CD4-positive, alpha-beta T cell treated with Interleukin-6 for 4 hours (primary cell): ENCODE measurements around the gene SLC26A1.

Experiments used
- DNase-seq: peaks from one replicate; pipeline ENCODE4 v3.0.0-alpha.2; 2020; ENCODE audit warnings: mixed read lengths

Gene SLC26A1

DNA sequence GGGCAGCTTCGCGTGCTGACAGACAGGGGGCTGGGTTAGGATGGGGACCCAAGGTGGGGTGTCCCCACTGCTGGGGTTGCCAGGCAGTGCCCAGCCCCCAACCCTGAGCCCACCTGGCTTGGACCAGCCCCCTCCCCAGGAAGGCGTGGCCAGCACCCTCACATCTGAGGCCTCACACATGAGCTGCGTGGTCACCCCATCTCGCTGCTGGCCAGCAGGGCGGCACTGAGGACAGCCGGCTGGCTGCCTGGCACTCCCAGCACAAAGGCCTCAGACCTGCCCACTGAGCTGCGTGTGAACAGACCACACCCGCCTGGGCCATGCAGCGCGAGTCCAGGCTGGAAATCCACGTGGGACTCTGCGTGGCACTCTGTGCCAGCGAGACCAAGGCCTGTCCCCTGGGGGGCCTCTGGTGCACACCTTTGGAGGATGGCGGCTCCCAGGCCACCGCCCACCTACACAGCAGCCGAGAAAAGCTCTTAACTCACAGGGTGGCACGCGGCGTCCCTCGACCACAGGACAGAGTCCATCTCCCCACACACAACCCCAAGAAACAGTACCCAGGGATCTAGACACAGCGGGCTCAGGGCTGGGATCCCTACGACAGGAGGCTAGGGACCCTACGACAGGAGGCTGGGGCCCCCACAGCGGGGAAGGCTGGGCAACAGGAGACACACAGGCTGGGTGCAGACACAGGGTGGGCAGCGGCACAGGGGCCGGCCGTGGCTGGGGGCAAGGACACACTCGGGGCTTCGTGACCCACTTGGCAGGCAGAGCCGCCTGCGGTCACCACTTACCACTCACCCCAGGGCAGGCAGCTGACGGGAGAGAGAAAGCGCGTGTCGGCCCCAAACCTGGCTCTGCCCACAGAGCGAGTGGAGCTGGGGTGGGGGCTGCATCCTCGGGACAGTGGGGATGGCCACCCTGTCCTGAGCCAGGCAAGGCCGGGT, 29.7 kb downstream of the SLC26A1 start:
- no peak for DNase-seq

DNA sequence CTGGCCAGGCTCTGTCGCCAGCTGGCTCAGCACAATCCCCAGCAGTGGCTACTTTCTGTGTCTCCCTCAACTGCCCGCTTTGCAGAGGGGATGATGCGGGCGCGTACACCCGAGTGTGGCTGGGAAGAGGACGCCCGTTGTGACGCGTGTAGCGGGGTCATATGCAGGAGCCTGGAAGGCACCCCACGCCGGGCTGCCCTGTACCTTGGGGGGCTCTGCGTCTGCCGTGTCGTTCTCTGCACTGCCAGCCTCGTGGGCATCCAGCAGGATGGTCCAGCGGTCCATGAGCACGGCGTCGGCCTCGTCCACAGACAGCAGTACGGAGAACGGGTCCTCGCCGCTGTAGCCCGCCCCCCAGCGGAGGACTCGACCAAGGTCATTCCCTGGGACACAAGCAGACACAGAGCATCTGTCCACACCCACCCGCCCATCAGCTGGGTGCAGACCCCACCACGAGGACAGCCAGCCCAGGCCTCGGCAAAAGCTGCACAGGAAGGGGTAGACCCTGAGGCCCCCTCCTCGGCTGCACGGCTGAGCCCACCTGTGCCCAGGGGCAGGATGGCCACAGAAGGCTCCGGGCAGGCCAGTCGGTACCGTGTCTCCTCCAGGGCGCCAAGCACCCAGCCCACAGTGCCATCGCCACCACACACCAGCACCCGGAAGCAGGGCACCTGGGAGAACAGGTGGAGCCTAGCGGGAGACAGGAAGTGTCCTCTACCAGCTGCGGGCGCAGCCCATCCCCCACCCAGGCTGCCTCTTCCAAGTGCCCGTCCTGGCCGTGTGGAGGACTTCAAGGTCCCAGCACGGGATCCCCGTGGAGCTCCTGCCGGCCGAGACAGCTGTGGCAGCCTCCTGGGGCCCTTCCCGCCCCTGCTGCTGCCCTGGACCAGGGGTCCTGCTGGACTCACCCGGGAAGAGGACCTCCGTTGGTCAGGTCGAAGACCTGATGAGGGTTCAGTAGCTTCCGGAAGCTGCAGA, 30.7 kb downstream of the SLC26A1 start:
- DNase-seq: no peak

DNA sequence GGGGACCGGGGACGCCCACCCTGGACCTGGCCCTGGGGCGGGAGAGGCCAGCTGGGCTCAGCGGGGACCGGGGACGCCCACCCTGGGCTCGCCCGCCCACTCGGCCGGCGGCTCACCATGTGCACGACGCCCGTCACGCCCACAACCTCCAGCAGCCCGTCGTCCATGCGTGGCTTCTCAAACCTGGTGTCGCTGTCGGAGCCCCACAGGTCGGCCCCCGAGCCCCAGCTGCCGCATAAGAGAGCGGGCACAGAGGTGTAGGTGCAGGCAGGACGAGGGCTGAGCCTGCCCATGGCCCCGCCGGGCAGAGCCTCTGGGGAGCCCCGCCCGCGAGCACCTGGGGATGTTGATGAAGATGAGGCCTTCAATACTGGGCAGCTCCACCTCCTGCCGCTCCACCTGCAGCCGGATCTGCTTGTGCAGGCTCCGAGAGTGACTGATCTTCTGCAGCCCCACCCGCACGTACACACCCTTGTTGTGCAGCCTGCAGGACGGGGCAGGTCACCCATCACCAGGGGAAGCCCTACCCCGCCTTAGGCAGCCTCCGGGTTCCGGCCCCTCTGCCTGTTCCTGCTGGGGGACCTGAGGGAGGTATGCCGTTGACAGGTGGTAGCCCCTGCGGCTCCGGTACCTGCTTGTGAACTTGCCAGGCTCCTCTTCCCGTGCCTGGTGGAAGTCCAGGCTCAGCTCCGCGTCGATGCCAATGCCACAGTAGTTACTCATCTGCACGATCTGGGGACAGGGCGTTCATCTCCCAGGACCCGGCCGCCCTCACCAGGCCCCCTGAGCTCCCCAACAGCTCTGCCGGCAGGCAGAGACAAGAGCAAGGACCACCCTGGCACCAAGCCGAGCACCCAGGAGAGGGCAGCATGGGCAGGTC, 31.6 kb downstream of the SLC26A1 start:
- DNase-seq: no peak

DNA sequence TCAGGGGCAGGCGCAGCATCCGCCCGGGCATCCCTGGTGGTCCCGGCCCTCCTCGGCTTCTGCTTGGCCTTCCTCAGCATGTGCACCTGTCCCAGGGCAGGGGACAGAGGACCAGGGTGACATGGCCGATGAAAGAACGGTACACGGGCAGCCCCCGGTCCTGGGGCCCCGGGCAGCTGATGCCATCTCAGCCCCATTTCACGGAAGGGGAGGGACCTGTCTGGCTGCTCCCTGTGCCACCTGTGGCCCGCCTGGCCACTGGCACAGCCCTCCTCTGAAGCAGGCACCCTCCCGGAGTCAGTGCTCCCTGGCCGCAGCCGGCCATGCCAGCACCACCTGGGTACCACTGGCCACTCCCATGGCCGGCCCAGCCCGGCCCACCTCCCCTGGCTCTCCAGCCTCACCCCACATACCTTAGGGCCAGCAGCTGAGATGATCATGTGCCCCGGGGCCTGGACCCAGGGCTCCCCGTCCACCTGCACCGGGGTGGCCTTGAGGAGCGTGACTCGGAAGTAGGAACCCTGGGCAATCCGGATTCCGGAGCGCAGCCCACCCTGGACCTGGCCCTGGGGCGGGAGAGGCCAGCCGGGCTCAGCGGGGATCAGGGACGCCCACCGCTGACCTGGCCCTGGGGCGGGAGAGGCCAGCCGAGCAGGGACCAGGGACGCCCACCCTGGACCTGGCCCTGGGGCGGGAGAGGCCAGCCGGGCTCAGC, 32.4 kb downstream of the SLC26A1 start:
- DNase-seq: no peak

DNA sequence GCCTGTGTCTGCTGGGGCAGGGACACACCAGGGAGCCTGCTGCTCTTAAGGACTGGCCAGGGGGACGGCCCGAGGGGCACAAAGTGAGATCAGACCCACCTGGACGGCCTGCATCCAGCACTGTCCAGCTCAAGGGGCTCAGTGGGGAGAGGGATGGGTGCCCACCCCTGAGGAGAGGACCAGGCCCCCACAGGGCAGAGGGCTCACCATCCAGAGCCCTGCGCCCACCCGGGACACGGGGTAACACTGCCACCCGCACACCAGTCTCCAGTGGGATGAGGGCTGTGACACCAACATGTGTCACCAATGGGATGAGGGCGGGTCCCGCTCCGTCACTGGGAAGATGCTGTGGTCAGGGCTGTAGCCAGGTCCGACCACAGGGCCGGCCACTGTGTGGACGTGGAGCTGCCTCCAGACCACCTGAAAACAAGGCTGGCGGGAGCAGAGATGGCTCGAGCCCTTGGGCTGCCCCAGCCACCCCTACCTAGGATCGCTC, 33.0 kb downstream of the SLC26A1 start:
- DNase-seq: no peak

DNA sequence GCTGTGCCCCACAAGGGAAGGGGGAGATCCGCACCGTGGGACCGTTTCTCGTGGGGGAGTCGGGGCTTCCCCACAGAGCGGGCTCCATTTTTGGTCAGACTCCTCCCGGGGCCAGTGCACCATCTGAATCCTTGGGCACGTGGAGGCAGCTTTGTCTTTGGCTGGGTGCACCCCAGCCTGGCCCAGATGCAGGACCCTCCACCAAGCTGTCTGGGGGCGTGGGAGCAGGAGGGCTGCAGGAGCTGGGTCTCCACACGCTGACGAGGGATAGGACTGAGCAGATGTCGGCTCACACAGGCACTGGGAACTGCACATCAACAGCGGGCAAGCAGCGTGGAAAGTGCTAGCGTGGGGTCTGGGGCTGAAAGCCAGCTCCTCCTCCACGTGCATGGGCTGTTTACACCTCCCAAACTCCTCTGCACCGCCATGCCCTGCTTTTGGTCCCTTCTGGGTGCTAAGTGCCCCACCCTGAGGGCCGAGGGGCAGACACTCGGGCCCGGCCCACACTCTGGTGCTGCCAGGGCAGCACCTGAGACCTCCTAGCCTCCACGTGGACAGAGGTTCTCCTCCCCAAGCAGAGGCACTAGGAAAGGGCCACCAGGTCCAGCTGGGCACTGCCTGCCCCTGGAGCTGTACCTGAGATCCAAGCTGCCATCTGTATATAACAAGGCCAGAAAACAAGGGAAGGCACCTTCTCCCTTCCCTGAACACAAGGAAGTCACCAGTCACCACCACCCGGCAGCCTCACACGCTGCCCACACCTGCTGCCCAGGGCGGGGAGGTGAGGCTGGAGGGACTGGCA, 33.7 kb downstream of the SLC26A1 start:
- DNase-seq: no peak

DNA sequence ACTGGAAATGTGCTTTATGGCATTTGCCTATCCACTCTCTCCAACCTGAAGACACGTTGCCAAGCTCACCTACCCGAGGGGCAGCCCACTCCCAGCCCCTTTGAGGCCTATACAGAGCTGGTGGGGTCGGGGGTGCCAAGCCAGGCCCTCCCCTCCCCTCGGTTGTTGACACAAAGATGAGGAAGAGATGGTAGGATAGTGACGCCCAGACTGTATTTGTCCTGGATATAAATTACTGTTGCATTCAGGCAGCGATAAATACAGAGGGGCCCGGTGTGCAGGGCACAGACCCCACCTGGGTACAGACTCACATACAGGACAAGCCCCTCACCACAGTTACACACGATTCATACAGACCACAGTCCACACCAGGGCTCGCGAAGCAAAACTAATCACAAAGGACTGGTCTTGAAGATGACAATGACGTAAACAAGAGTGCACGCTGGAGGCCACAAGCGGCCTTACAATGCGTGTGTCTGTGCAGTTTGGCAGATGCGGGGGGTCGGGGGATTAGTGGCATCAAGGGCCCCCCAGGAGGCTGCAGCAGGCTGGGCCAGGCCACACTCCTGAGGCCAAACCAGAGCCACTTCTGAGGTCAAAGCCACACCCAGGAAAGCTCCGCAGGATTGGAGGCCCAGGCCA, 34.4 kb downstream of the SLC26A1 start:
- no peak for DNase-seq

DNA sequence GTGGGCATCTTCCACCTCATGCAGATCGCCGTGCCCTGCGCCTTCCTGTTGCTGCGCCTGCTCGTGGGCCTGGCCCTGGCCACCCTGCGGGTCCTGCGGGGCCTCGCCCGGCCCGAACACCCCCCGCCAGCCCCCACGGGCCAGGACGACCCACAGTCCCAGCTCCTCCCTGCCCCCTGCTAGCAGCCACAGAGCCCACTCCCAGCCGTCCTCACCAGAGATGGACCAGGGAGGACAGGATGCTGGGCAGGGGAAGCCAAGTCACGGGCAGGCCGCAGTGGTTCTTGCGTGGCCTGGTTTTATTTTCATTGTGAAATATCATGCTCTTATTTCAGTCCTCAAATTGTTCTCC, 34.9 kb downstream of the SLC26A1 start:
- no peak for DNase-seq

DNA sequence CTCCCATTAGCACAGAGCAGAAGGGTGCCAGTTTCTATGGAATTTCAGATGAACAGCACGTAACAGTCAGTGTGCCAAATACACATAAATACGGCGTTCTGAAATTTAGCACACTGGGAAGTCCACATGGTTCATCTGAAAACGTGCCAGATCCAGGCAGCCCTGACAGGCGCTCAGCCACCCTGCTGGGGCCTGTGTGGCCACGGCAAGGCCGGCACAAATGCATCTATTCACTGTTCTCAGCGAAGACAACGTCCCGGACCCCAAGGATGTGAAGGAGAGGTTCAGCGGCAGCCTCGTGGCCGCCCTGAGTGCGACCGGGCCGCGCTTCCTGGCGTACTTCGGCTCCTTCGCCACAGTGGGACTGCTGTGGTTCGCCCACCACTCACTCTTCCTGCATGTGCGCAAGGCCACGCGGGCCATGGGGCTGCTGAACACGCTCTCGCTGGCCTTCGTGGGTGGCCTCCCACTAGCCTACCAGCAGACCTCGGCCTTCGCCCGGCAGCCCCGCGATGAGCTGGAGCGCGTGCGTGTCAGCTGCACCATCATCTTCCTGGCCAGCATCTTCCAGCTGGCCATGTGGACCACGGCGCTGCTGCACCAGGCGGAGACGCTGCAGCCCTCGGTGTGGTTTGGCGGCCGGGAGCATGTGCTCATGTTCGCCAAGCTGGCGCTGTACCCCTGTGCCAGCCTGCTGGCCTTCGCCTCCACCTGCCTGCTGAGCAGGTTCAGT, 35.5 kb downstream of the SLC26A1 start:
- no peak for DNase-seq

DNA sequence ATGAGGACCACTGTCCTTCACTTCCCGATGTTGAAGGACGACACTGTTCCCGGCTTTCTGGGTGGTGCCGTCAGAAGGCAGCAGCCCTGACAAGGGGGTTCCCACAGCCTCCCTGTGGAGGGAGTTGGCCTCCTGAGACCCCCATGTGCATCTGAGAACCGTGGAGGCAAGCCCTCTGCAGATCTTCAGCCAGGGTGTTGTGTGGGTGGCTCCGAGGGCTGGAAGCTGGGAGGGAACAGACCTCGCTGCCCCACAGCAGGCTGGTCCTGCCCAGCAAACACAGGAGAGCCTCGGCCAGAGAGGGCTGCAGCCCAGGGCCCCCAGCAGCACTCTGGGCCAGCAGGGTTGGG, 36.0 kb downstream of the SLC26A1 start:
- no peak for DNase-seq

DNA sequence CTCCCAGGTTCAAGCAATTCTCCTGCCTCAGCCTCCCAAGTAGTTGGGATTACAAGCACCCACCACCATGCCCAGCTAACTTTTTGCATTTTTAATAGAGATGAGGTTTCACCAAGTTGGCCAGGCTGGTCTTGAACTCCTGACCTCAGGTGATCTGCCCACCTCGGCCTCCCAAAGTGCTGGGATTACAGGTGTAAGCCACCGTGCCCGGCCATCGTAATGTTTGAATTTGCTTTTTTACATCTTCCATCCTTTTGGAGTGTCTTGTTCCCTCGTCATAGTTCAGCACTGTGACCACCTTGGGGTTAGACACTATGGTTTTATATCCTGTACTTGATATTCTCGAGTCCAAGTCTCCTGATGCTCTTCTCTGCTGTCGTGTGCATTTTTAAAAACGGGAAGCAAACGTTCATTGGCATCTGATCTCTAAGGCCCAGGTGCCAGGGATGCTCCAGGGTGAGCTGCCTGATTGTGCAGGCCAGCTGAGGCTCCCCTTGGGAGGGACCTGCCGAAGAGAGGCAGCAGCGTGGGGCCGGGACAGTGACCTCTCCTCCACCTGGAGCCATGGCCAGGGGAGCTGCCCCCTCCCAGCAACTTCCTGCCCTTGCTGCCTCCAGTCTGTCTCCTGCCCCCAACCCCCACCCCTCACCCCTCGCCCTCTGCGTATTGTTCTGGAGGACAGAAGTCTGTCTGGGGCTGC, 36.5 kb downstream of the SLC26A1 start:
- DNase-seq: no peak

DNA sequence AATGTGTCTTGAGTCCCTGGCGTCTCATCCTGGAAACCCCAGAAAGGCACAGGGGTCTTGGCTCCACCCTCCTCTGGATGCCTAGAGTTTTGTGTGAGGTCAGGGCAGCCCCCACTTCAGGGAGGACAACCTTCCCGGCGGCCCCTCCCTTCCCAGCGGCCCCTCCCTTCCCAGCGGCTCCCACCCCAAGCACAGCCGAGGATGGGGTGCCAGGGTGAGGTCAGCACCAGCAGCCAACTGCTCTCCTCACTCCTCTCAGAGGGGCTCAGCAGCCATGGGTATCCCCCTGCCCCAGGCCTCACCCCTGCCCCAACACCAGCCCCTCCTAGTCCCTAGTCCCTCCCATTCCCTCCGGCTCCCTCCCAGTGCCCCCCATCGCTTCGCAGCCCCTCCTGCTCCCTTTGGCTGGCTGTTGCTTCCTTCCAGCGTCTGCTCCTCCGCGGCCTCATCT, 37.2 kb downstream of the SLC26A1 start:
- no peak for DNase-seq

DNA sequence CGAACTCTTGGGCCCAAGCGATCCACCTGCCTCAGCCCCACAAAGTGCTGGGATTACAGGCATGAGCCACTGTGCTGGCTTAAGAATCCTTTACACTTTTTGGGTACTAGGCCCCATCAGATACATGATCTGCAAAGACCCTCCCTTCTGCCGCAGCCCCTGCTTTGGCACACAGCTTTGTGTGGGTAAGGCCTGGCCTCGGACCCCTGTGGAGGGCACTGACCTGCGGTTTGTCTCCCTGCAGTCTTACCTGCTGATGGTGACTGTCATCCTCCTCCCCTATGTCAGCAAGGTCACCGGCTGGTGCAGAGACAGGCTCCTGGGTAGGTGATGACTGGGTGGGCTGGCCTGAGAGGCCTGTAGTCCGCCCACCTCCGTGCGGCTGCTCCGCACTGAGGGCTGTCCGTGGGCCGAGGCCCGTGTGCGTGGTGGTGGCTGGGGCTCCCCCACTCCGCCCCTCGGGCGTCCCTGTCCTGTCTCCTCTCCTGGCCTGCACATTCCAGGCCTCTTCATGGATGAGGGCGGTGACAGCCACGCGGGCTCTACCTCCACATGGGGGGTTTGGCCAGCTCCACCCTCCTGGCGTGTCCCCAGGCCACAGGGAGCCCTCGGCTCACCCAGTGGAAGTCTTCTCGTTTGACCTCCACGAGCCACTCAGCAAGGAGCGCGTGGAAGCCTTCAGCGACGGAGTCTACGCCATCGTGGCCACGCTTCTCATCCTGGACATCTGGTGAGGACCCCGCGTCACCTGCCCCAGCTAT, 37.9 kb downstream of the SLC26A1 start:
- DNase-seq: no peak

DNA sequence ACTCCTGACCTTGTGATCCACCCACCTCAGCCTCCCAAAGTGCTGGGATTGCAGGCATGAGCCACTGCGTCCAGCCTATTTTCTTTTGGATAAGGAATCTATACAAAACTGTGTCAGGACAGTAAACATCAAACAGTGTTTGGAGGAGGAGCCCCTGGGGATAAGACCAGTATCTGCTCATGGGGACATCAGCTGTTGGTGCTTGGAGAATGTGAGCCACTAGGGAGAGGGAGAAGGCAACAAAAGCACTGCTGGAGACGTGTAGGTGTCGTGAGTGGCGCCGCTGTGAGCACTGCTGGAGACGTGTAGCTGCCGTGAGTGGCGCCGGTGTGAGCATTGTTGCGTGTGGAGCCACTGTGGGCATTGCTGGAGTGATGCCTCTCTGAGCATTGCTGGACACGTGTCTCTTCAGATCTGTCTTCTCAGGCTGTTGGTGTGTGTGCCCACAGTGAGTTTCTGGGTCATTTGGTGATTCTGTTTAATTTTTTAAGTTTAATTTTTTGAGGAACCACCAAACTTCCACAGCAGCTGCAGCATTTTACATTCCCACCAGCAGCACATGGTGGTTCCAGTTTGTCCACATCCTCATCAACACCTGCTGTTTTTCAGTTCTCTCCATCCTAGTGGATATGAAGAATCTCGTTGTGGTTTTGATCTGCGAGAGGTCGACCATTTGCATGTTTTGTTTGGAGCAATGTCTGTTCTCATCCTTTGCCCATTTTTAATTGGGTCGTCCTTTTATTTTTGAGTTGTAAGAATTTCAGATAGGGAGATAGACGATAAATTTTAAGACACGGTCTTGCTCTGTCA, 38.8 kb downstream of the SLC26A1 start:
- no peak for DNase-seq

DNA sequence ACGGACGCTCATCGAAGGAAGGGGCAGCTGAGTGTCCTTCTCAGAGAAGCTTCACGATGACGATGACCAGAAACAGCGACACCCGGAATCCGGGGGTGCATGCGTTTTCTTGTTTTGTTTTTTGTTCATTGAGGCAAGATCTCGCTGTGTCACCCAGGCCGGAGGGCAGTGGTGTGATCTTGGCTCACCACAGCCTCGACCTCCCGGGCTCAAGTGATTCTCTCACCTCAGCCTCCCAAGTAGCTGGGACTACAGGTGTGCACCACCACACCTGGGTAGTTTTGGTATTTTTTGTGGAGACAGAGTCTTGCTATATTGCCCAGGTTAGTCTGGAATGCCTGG, 39.7 kb downstream of the SLC26A1 start:
- DNase-seq: no peak

DNA sequence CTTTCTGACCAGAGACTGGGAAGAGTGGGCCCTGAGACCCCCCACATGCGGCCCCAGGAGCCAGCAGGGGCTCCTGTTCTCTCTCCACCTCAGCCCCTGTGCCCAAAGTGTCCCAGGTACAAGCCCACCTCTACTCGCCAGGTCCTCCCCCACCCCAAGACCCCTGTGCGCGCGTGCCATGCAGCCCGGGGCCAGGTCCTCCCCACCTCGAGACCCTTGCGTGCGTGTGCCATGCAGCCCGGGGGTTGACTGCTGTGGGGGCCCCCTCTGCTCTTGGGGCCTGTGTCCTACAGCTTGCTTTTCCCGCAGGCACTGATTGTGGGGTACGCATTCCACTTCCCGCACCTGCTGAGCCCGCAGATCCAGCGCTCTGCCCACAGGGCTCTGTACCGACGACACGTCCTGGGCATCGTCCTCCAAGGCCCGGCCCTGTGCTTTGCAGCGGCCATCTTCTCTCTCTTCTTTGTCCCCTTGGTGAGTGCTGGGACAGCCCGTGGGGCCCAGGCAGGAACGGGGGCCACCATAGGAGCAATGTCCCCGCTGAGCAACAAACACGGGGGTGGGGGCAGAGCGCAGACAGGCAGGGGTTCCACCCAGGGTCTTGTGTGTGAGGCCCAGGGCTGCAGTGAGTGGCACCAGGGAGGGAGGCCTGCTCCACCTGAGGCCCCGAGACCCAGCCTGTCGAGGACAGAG, 40.2 kb downstream of the SLC26A1 start:
- DNase-seq: no peak
